ENCODE data around the gene CRHR2. TPM values are rescaled to one million over a fixed set of nuclear protein-coding genes. Genes with fewer than 3 reads are reported as not detected.
"Not testable (repeated sequence)": the region's sequence is repeated elsewhere in the genome, so short reads cannot be mapped to it uniquely, and the experiment has no call there.

Gene CRHR2
- total RNA-seq, 2 donors from 2014 or later: 0.22 to 0.47 TPM

GRCh38 chr7:30644286-30644955 is 37.8 kb downstream of the CRHR2 start:
- TF ChIP-seq, protein P1, sequence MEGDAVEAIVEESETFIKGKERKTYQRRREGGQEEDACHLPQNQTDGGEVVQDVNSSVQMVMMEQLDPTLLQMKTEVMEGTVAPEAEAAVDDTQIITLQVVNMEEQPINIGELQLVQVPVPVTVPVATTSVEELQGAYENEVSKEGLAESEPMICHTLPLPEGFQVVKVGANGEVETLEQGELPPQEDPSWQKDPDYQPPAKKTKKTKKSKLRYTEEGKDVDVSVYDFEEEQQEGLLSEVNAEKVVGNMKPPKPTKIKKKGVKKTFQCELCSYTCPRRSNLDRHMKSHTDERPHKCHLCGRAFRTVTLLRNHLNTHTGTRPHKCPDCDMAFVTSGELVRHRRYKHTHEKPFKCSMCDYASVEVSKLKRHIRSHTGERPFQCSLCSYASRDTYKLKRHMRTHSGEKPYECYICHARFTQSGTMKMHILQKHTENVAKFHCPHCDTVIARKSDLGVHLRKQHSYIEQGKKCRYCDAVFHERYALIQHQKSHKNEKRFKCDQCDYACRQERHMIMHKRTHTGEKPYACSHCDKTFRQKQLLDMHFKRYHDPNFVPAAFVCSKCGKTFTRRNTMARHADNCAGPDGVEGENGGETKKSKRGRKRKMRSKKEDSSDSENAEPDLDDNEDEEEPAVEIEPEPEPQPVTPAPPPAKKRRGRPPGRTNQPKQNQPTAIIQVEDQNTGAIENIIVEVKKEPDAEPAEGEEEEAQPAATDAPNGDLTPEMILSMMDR (IDR thresholded peaks at IDR 0.05): no peak
- no peaks in the 10 kb centered on the region for H3K4me1 ChIP-seq
- DNase-seq (ENCODE audit: low spot score): peak; percentile 34
- no peaks in the 10 kb centered on the region for H3K27me3 ChIP-seq
- H3K4me3 ChIP-seq: no peak overlapping the region
- H3K27ac ChIP-seq: no peak overlapping the region
- H3K36me3 ChIP-seq: no peaks in the 10 kb centered on the region
- no peaks in the 10 kb centered on the region for H3K9me3 ChIP-seq

DNA sequence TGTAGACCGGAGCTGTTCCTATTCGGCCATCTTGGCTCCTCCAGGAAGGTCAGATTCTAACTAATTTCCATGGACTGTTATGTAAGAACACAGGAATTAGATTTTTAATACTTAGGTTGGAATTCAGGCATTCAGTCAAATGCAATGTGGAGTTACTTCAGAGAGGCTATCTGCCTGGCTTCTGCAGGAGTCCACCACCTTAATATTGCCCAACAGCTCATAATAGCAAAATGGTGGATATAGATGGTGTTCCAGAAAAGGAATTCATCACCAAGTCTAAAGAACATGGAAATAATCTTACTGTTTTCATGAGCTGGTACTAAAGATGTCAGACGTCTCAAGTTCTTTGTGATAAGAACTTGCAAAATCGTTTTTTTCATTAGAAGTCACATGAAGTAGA is 39.5 kb downstream of the CRHR2 start:
- Histone ChIP-seq H3K27me3 (no peaks in the 10 kb centered on the region), H3K9me3 (no peaks in the 10 kb centered on the region), H3K4me1 (no peaks in the 10 kb centered on the region), H3K4me3 (no peak overlapping the region), H3K36me3 (no peaks in the 10 kb centered on the region), H3K27ac (no peak overlapping the region)
- DNase-seq (ENCODE audit: low spot score): no peak
- TF ChIP-seq, protein P1 (IDR thresholded peaks at IDR 0.05): no peak

- not testable (repeated sequence) for H3K27me3 ChIP-seq; H3K4me1 ChIP-seq; DNase-seq (ENCODE audit: low spot score); H3K4me3 ChIP-seq; H3K9me3 ChIP-seq; H3K27ac ChIP-seq; H3K36me3 ChIP-seq
Observed at GRCh38 chr7:30642322-30642721, 39.9 kb downstream of the CRHR2 start.

DNA sequence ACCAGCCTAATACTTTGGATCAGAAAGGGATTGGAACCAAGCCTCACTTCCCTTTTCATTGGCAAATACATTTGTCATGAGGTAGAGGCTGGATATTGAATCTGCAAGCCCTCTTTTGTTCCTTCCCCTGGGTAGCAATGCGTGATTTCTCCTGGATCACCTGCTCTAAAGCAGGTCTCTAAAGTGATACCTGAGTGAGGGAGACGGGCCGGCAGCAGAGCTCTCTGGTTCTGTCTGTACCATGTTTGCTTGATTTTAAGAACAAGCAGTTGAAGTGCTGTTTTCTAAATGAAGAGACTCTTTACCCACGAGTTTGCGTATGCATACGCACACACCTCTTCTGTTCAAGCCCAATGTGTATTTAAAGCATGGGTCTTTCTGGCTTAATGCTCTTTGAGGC is 46.5 kb downstream of the CRHR2 start:
- no peaks in the 10 kb centered on the region for H3K4me1 ChIP-seq
- no peak overlapping the region for H3K4me3 ChIP-seq
- TF ChIP-seq, protein P1 (IDR thresholded peaks at IDR 0.05): no peak
- H3K9me3 ChIP-seq: no peaks in the 10 kb centered on the region
- peaks cover 47% of the 10 kb centered on the region for H3K36me3 ChIP-seq
- H3K27ac ChIP-seq: no peak overlapping the region
- no peaks in the 10 kb centered on the region for H3K27me3 ChIP-seq
- no peak for DNase-seq (ENCODE audit: low spot score)

DNA sequence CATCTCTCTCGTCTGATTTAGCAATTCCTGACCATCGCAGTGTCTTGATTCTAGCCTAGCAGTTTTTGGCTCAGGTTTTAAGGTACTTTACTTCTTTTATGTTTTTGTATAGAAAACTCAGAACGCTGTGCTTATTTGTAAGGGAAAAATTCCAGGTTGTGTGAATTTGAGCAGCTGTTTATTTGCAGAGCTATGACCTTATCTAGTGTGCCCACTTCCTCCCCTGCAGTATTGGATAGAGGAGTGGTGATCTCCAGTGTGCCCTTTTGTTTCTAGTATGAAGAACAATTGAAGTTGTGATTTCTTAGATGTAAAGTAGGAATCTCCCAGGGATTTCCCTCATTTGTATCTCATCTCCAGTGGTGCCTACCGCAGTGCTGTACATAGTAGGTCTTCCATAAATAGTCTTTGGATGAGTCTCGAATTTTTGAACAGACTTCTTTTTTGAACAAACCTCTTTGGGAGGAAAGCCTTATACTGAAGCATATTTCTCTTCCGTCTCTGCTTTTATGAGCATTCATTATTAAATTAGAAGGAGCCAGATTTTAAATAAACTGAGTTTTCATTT is 47.5 kb downstream of the CRHR2 start:
- Histone ChIP-seq H3K27ac (no peak overlapping the region), H3K27me3 (no peaks in the 10 kb centered on the region), H3K4me1 (no peaks in the 10 kb centered on the region), H3K36me3 (peaks cover 47% of the 10 kb centered on the region), H3K4me3 (no peak overlapping the region), H3K9me3 (no peaks in the 10 kb centered on the region)
- TF ChIP-seq, protein P1 (IDR thresholded peaks at IDR 0.05): no peak
- DNase-seq (ENCODE audit: low spot score): no peak

DNA sequence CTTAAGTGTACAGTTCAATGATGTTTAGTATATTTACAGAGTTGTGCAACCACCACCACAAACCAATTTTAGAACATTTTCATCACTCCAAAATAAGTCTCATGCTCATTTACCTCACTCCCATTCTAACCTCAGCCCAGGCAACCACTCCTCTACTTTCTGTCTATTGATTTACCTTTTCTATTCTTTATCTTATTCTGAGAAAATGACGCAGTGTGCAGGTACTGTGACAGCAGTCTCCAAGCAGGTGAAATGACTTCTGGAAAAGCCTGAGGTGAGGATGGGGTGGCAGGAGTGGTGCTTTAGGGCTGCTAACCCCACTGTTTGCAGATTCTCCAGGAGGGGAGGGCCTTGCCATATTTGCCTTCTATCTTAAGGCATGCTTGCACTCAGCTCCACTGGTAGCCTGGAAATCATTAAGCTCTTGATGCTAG is 48.0 kb downstream of the CRHR2 start:
- Histone ChIP-seq H3K27ac (no peak overlapping the region), H3K27me3 (no peaks in the 10 kb centered on the region), H3K4me3 (no peak overlapping the region), H3K9me3 (no peaks in the 10 kb centered on the region), H3K4me1 (no peaks in the 10 kb centered on the region), H3K36me3 (peaks cover 52% of the 10 kb centered on the region)
- TF ChIP-seq, protein P1 (IDR thresholded peaks at IDR 0.05): no peak
- DNase-seq (ENCODE audit: low spot score): no peak

All from right atrium auricular region (tissue), 2 donors.